ENCODE results near the gene C2CD5. TPM values are rescaled to one million over a fixed set of nuclear protein-coding genes. Genes with fewer than 3 reads are reported as not detected.

Gene C2CD5
- total and polyA plus RNA-seq, 2 of the 4 experiments (the other 2 are of a cell fraction), result 14.5 to 15.8 TPM

DNA sequence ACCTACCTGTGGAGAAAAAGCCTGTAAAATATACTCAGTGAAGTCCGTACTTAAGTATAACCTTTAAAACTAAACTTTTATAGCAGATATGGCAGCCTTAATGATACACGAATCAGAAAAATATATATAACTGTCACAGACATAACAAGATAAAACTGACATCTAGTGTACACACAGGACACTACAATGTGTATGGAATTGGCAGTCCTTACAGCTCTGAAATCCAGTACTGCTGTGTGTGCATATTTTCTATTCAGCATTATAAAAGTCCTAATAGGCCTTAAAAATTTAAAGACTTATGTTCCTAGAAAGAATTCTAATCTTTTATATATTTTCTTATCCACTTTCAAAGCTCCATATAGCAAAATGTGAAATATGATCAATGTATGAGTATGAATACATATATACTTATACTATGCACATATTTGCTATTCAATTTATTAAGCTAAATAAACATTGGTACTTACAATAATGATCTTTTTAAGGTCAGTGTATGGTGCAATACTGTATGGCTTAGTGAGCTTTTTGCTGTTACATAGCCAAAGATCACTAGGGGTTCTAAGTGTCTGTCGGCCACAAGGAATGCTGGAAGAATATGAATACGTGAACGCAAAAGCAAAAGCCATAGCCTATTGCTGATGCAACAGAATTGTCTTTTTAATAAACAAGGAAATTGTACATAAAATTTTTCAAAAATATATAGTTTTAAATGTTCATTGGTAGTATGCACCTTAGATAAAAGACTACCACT is 69.2 kb downstream of the C2CD5 start:
- Histone ChIP-seq H3K4me3 (ENCODE audit: insufficient read depth, low read depth, low read length) (no peak overlapping the region), H2AFZ (replicated peaks; ENCODE audit: low read length, poor library complexity) (no peak overlapping the region), H3K9me1 (ENCODE audit: insufficient read depth, low read length) (peaks cover 4% of the 10 kb centered on the region; the same call in 1 of the 2 replicates), H3K4me2 (ENCODE audit: low read depth, low read length) (no peak overlapping the region), H3K27ac (ENCODE audit: insufficient read depth, low read length) (no peak overlapping the region), H4K5ac (ENCODE audit: low read depth, low read length) (no peak overlapping the region), H2AK9ac (replicated peaks; ENCODE audit: low read depth, low read length, poor library complexity) (no peak overlapping the region), H2BK120ac (ENCODE audit: low read depth, low read length) (no peak overlapping the region), H2AK5ac (ENCODE audit: low read depth, low read length) (no peak overlapping the region), H3K56ac (ENCODE audit: extremely low read depth, insufficient read depth, low read length) (no peak overlapping the region), H3K14ac (replicated peaks; ENCODE audit: low read depth, low read length) (no peak overlapping the region), H2BK5ac (ENCODE audit: low read depth, low read length, poor library complexity, severe bottlenecking) (no peak overlapping the region), H4K20me1 (ENCODE audit: insufficient read depth, low read length) (no peaks in the 10 kb centered on the region), H2BK15ac (ENCODE audit: low read depth, low read length) (no peak overlapping the region), H3K27me3 (ENCODE audit: control insufficient read depth, insufficient read depth, low read length) (no peaks in the 10 kb centered on the region), H3K79me1 (ENCODE audit: low read depth in 1 of 2, low read length in 2 of 2) (no peaks in the 10 kb centered on the region; a peak in 1 of 4 replicates), H4K8ac (ENCODE audit: low read depth in 2 of 2, low read length in 2 of 2) (no peak overlapping the region), H3K4me1 (ENCODE audit: control insufficient read depth, insufficient read depth, low read length) (no peaks in the 10 kb centered on the region; the same call in 1 of the 2 replicates), H3K9ac (ENCODE audit: low read depth, low read length) (no peak overlapping the region), H3K36me3 (ENCODE audit: control insufficient read depth, insufficient read depth, low read length) (0 out of 2 replicates have a peak, but pooled peaks cover 5% of the 10 kb centered on the region), H4K91ac (ENCODE audit: insufficient read depth, low read depth, low read length) (no peak overlapping the region), H3K18ac (ENCODE audit: low read depth, low read length) (no peak overlapping the region), H2BK20ac (ENCODE audit: low read depth, low read length) (no peak overlapping the region), H3K9me3 (ENCODE audit: control insufficient read depth, insufficient read depth, low read length) (no peaks in the 10 kb centered on the region), H3K4ac (ENCODE audit: low read depth, low read length) (no peak overlapping the region), H3K23ac (ENCODE audit: low read depth, low read length) (no peak overlapping the region)
- no peak for DNase-seq
- WGBS, 2 experiments (ENCODE audit: extremely low coverage in 2 of 2, insufficient read length in 1 of 2), result no CpG with 5 or more reads among the region's 5 CpGs
- intact Hi-C loops (cut with micrococcal nuclease) (loop anchor here (5.0 kb wide), 2 partner anchors 42 to 152 kb away; partner anchors contain the start of gene ETNK1), dilution Hi-C loops (cut with HindIII; ENCODE audit: low sequenced_read_pairs, unreplicated experiment) (no loop called here), in situ Hi-C loops (cut with MboI; ENCODE audit: low sequenced_read_pairs) (no loop called here)
- CTCF ChIA-PET, result interaction anchor here (2.7 kb wide), 1 partner anchor 16 kb away, joined by 10 read pairs; no protein-coding TSS in a partner anchor
- POLR2A ChIA-PET (ENCODE audit: unreplicated experiment), result no interaction called here
- ATAC-seq (ENCODE audit: low read depth), result no peak
- TF ChIP-seq MAFK (IDR thresholded peaks at IDR 0.05; ENCODE audit: low read depth, low read length) (peak; percentile 44), MAZ (IDR thresholded peaks at IDR 0.05; ENCODE audit: borderline replicate concordance, low read depth, low read length) (no peak)
- BruUV-seq (replicated peaks), result no TSS peak

Measured in IMR-90 (cell line).